IgD-negative memory B cell (primary cell): ENCODE results near the gene HSPA12A. TPM values are rescaled to one million over a fixed set of nuclear protein-coding genes. Genes with fewer than 3 reads are reported as not detected.
A peak's percentile ranks its signal among the peaks of the same experiment; 100 is the strongest.

ENCODE experiments used
- H3K27ac Mint-ChIP-seq, 3 donors: one replicate each; pipeline ENCODE4 v1.8.0; 2020 to 2022; ENCODE audit warnings: mild to moderate bottlenecking in 3 of 3, mixed read lengths in 3 of 3, moderate library complexity in 1 of 3
- H3K27me3 Mint-ChIP-seq: one replicate; pipeline ENCODE4 v1.8.0; 2021; ENCODE audit warnings: mixed read lengths
- H3K36me3 Mint-ChIP-seq: one replicate; pipeline ENCODE4 v1.8.0; 2020; ENCODE audit warnings: mild to moderate bottlenecking, mixed read lengths
- H3K4me1 Mint-ChIP-seq, 3 donors: one replicate each; pipeline ENCODE4 v1.8.0; 2020 to 2022; ENCODE audit warnings: mixed read lengths in 3 of 3, mild to moderate bottlenecking in 1 of 3
- H3K4me3 Mint-ChIP-seq, 4 donors: one replicate each; pipeline ENCODE4 v1.8.0; 2020 to 2022; ENCODE audit warnings: mild to moderate bottlenecking in 4 of 4, mixed read lengths in 4 of 4, moderate library complexity in 3 of 4
- H3K9me3 Mint-ChIP-seq, 3 donors: one replicate each; pipeline ENCODE4 v1.8.0; 2020 to 2021; ENCODE audit warnings: mixed read lengths in 3 of 3, mild to moderate bottlenecking in 1 of 3
- polyA plus RNA-seq: library from polyadenylated mRNA; unstranded; fragments of 300-500 nt; fragmentation: Illumina TruSeq; gene quantifications from one replicate; pipeline ENCODE4 v1.2.3, GENCODE V29; 2021

HSPA12A gene
- polyA plus RNA-seq, 1 donor from 2014 or later: 6.7 TPM

- H3K4me3 Mint-ChIP-seq: no peak overlapping the region
- no peak overlapping the region for H3K27ac Mint-ChIP-seq
- H3K9me3 Mint-ChIP-seq: peaks cover 0 to 13% (median 3%) of the 10 kb centered on the region in 3 donors
Measured at GRCh38 chr10:116655568-116655967, 86.8 kb downstream of the HSPA12A start.

DNA sequence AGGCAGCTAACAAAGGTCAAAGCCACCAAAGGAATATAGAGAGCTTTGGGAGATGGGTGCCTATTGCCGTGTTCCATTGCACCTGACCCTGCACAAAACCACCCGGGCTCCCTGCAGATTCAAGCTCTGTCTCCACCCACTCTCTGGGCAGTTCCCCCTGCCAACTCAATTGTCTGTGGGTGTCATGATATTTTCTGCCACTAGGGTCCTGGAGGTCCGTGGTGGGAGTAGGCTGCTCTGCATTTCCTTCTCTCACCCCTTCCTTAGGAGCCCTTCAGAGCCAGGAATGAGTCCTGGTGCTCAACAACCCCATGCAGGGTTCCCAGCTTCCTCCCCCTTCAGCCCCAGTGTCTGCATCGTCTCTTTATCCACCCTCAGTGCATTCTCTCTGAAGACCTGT lies 87.5 kb downstream of the HSPA12A start:
- Mint-ChIP-seq H3K9me3 (peaks cover 2 to 13% (median 3%) of the 10 kb centered on the region in 3 donors), H3K4me3 (no peak overlapping the region), H3K27ac (no peak overlapping the region), H3K36me3 (no peaks in the 10 kb centered on the region), H3K4me1 (no peaks in the 10 kb centered on the region), H3K27me3 (peaks cover 4% of the 10 kb centered on the region)

More at GRCh38 chr10:116655568-116655967, 86.8 kb downstream of the HSPA12A start:
- Mint-ChIP-seq H3K36me3 (no peaks in the 10 kb centered on the region), H3K4me1 (no peaks in the 10 kb centered on the region), H3K27me3 (peaks cover 4% of the 10 kb centered on the region)

DNA sequence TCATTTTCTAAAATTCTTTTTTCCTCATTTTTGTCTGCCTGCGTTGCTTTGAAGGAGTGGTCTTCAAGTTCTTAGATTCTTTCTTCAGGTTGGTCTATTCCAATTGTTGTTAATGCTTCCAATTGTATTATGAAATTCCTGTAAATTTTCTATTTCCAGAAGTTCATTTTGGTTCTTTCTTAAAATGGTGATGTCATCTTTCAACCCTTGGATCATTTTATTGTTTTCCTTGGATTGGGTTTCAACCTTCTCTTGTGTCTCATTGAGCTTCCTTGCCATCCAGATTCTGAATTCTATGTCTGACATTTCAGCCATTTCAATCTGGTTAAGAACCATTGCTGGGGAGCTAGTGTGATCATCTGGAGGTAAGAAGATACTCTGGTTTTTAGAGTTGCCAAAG lies 88.5 kb downstream of the HSPA12A start:
- H3K4me3 Mint-ChIP-seq: no peak overlapping the region
- no peaks in the 10 kb centered on the region for H3K36me3 Mint-ChIP-seq
- peaks cover 4% of the 10 kb centered on the region for H3K27me3 Mint-ChIP-seq
- H3K27ac Mint-ChIP-seq: no peak overlapping the region
- H3K4me1 Mint-ChIP-seq: no peaks in the 10 kb centered on the region
- peaks cover 6 to 21% (median 6%) of the 10 kb centered on the region in 3 donors for H3K9me3 Mint-ChIP-seq

DNA sequence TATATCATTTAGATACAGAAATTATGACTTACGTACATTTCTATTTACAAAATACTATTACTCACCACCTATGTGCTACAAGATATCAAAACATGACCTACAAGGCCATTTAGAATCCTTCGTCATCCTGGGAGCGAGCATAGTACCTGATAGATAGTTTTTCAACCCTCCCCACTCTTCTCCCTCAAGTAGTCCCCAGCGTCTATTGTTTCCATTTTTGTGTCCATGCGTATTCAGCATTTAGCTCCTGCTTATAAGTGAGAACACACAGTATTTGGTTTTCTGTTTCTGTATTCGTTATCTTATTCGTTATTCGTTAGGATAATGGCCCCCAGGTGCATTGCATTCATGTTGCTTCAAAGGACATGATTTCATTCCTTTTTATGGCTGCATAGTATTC lies 93.5 kb downstream of the HSPA12A start:
- no peaks in the 10 kb centered on the region for H3K4me1 Mint-ChIP-seq
- no peak overlapping the region for H3K4me3 Mint-ChIP-seq
- H3K27ac Mint-ChIP-seq: no peak overlapping the region
- no peaks in the 10 kb centered on the region for H3K27me3 Mint-ChIP-seq
- peaks cover 6 to 23% (median 9%) of the 10 kb centered on the region in 3 donors for H3K9me3 Mint-ChIP-seq
- peaks cover 2% of the 10 kb centered on the region for H3K36me3 Mint-ChIP-seq

DNA sequence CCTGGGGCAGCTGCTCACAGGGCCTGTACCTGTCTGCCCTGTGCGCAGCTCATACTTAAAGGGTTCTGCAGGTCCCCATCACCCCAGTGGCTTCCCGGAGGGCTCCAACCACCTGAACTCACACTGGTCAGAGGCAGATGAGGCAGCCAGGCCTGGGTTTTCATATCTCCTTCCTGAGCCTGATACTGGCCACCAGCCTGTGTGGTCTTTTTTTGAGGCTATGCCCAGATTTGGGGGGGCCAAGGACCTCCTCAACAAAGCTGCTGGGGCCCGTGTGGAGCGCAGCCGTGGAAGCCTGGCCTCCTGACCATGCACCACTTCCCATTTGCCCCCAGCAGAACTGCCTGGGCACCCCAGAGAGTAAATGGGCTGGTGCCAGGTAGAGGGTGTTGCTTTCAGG lies 95.9 kb downstream of the HSPA12A start:
- Mint-ChIP-seq H3K27me3 (no peaks in the 10 kb centered on the region), H3K4me3 (no peak overlapping the region), H3K36me3 (peaks cover 2% of the 10 kb centered on the region), H3K27ac (no peak overlapping the region), H3K4me1 (no peaks in the 10 kb centered on the region), H3K9me3 (peaks cover 6 to 20% (median 8%) of the 10 kb centered on the region in 3 donors)

DNA sequence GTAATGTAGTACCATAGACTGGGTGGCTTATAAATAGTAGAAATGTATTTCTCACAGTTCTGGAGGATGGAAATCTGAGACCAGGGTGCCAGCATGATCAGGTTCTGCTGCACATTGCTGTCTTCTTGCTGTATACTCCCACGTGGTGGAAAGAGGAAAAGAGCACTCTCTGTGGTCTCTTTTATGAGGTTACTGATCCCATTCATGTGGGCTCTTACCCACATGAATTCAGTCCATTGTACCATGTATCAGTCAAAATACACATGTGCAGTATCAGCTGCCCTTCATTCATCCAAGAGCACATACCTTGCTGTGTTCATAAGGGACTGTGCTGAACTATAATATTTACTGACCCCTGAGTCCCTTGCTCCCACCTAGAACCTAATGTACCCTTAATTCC lies 104.5 kb downstream of the HSPA12A start:
- H3K9me3 Mint-ChIP-seq: peaks cover 0 to 9% (median 0%) of the 10 kb centered on the region in 3 donors
- H3K4me1 Mint-ChIP-seq: no peaks in the 10 kb centered on the region
- H3K36me3 Mint-ChIP-seq: no peaks in the 10 kb centered on the region
- H3K4me3 Mint-ChIP-seq: no peak overlapping the region
- H3K27ac Mint-ChIP-seq: no peak overlapping the region
- no peaks in the 10 kb centered on the region for H3K27me3 Mint-ChIP-seq

- no peaks in the 10 kb centered on the region for H3K36me3 Mint-ChIP-seq
- no peak overlapping the region for H3K27ac Mint-ChIP-seq
- H3K27me3 Mint-ChIP-seq: no peaks in the 10 kb centered on the region
- peaks cover 0 to 9% (median 0%) of the 10 kb centered on the region in 3 donors for H3K9me3 Mint-ChIP-seq
- H3K4me1 Mint-ChIP-seq: no peaks in the 10 kb centered on the region
- peak overlapping the region in 1 of 4 donors; percentile 30 for H3K4me3 Mint-ChIP-seq
Measured at GRCh38 chr10:116636976-116637375, 105.4 kb downstream of the HSPA12A start.

GRCh38 chr10:116636385-116636784 lies 106.0 kb downstream of the HSPA12A start:
- Mint-ChIP-seq H3K4me3 (no peak overlapping the region), H3K36me3 (no peaks in the 10 kb centered on the region), H3K9me3 (peaks cover 0 to 9% (median 0%) of the 10 kb centered on the region in 3 donors), H3K27ac (no peak overlapping the region), H3K4me1 (no peaks in the 10 kb centered on the region), H3K27me3 (no peaks in the 10 kb centered on the region)

DNA sequence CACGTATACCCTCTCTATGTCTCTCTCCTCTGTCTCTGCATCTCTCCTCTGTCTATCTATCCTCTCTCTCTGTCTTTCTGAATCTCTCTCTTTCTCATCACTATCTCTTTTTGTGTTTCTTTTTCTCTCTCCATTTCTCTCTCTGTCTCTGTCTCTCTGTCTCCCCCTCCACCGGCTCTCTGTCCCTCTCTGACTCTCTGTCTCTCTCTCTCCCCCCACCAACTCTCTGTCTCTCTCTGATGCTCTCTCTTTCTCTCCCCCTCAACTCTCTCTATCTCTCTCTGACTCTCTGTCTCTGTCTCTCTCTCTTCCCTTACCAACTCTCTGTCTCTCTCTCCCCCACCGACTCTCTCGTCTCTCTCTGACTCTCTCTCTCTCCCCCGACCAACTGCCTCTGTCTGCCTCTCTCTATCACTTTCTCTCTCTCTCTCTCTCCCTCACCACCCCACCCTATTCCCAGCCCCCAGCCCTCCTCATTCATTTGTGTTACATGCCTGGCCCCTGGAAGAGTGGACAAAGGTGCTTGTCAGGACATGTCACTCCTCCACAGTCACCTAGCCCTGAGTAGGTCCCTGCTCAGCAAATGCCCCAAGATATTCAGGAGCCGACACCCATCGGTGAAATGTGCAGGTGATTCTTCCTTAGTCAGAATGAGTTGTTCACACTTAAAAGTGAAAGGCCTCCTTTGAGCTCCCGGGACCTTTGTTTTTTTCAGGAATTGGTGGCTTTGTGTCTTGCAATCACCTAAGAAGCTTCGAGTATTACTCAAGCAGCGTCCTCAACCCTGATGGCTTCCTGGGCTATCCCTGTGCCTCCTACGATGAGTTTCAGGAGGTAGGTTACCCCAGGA lies 108.0 kb downstream of the HSPA12A start:
- Mint-ChIP-seq H3K4me1 (no peaks in the 10 kb centered on the region), H3K27ac (no peak overlapping the region), H3K27me3 (no peaks in the 10 kb centered on the region), H3K4me3 (no peak overlapping the region), H3K36me3 (no peaks in the 10 kb centered on the region), H3K9me3 (peaks cover 0 to under 1% (median under 1%) of the 10 kb centered on the region in 3 donors)

- Mint-ChIP-seq H3K4me3 (no peak overlapping the region), H3K4me1 (no peaks in the 10 kb centered on the region), H3K27ac (no peak overlapping the region), H3K9me3 (peaks cover 0 to 5% (median 3%) of the 10 kb centered on the region in 3 donors), H3K27me3 (no peaks in the 10 kb centered on the region), H3K36me3 (no peaks in the 10 kb centered on the region)
Measured at GRCh38 chr10:116633216-116633600, 109.2 kb downstream of the HSPA12A start.

DNA sequence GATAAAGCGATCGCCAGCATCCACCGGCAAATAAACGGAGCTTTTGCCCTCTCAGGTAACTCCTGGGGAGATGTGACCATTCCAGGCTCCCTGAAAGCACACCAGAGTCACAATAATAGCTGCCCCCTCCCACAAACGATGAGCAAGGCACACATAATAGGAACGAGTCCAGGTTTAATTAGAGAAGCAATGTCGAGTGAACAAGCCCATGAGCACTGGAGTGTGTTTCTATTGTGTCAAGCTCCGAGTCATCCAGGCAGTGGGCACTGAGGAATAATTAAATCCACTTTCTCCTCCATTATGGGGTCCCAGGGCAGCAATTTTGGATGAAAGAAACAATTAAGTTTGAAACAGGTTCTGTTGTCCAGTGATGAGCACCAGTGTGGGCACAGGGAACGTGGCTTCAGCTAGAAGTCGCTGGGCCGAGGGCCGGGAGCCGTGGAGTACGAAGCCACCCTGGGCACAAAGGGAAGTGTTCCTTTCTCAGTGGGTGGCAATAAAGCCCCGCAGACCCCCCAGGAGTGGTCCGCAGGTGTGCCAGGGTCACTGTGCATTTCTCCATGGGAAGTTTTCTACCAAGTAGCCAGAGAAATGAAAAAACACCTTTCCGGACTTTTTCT lies 109.7 kb downstream of the HSPA12A start:
- Mint-ChIP-seq H3K9me3 (peaks cover 0 to 5% (median 3%) of the 10 kb centered on the region in 3 donors), H3K27me3 (no peaks in the 10 kb centered on the region), H3K27ac (no peak overlapping the region), H3K36me3 (no peaks in the 10 kb centered on the region), H3K4me3 (no peak overlapping the region), H3K4me1 (no peaks in the 10 kb centered on the region)

GRCh38 chr10:116631871-116632295 lies 110.5 kb downstream of the HSPA12A start:
- H3K4me1 Mint-ChIP-seq: no peaks in the 10 kb centered on the region
- H3K9me3 Mint-ChIP-seq: peaks cover 0 to 5% (median 3%) of the 10 kb centered on the region in 3 donors
- no peak overlapping the region for H3K4me3 Mint-ChIP-seq
- H3K27ac Mint-ChIP-seq: no peak overlapping the region
- H3K27me3 Mint-ChIP-seq: no peaks in the 10 kb centered on the region
- H3K36me3 Mint-ChIP-seq: no peaks in the 10 kb centered on the region

GRCh38 chr10:116630020-116630419 lies 112.3 kb downstream of the HSPA12A start:
- peaks cover 0 to 5% (median 5%) of the 10 kb centered on the region in 3 donors for H3K9me3 Mint-ChIP-seq
- H3K4me3 Mint-ChIP-seq: no peak overlapping the region
- no peaks in the 10 kb centered on the region for H3K36me3 Mint-ChIP-seq
- no peaks in the 10 kb centered on the region for H3K4me1 Mint-ChIP-seq
- peaks cover 12% of the 10 kb centered on the region for H3K27me3 Mint-ChIP-seq
- H3K27ac Mint-ChIP-seq: no peak overlapping the region

GRCh38 chr10:116629340-116629739 lies 113.0 kb downstream of the HSPA12A start:
- H3K36me3 Mint-ChIP-seq: no peaks in the 10 kb centered on the region
- peaks cover 12% of the 10 kb centered on the region for H3K27me3 Mint-ChIP-seq
- H3K9me3 Mint-ChIP-seq: peaks cover 0 to 5% (median 5%) of the 10 kb centered on the region in 3 donors
- H3K4me3 Mint-ChIP-seq: peak overlapping the region in 1 of 4 donors; percentile 7
- no peaks in the 10 kb centered on the region for H3K4me1 Mint-ChIP-seq
- peak overlapping the region in 1 of 3 donors; percentile 22 for H3K27ac Mint-ChIP-seq

DNA sequence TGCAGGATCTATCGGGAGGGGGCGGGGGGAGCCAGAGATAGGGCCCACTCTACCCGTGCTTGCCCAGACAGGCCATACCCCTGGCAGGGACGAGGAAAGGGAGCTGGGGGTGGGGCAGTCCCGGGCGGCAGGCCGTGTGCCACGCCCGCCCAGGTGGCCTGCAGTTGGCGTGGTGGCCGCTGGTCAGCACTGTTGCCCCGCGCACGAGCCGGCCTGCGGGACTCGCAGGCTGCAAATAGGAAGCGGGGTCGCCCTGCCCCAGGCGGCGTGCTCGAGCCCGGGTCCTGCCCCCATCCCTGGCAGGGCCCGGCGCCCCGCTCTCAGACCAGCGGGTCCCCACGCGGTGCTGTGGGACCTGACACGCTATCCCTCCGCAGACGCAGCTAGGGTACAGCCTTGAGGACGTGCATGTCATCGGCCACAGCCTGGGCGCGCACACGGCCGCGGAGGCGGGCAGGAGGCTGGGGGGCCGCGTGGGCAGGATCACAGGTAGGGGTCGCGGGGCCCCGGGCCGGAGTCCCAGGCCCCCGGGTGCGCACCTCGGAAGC lies 114.9 kb downstream of the HSPA12A start:
- Mint-ChIP-seq H3K9me3 (peaks cover 0 to 5% (median 5%) of the 10 kb centered on the region in 3 donors), H3K27me3 (peaks cover 12% of the 10 kb centered on the region), H3K36me3 (no peaks in the 10 kb centered on the region), H3K4me1 (no peaks in the 10 kb centered on the region), H3K4me3 (no peak overlapping the region), H3K27ac (peak overlapping the region in 1 of 3 donors; percentile 53)
